ENCODE results near the gene NELL1.

GRCh38 chr11:21401496-21401895 lies 732.1 kb downstream of the NELL1 start:
- no peak for TF ChIP-seq CTCF (IDR thresholded peaks at IDR 0.05)
- TF ChIP-seq POLR2A (IDR thresholded peaks at IDR 0.05) = no peak
